Measurements from ENCODE around the gene BTN3A1. TPM values are rescaled to one million over a fixed set of nuclear protein-coding genes. Genes with fewer than 3 reads are reported as not detected.
"Not testable (repeated sequence)": the region's sequence is repeated elsewhere in the genome, so short reads cannot be mapped to it uniquely, and the experiment has no call there.

Gene BTN3A1
- total and polyA plus RNA-seq, 12 donors = 3.9 to 44.3 (median 8.6) TPM

GRCh38 chr6:26432627-26433201 is 30.6 kb downstream of the BTN3A1 start:
- ATAC-seq (peak in 4 of 8 donors; percentile 38 to 67 (median 44)), DNase-seq (peak in 1 of 2 donors; percentile 15)
- Histone ChIP-seq H3K27ac (peak overlapping the region in 1 of 10 donors; percentile 21), H3K4me3 (no peak overlapping the region), H3K4me1 (peaks cover 0 to 20% (median 0%) of the 10 kb centered on the region in 9 donors), H3K27me3 (no peaks in the 10 kb centered on the region), H3K36me3 (peaks cover 0 to 34% (median 0%) of the 10 kb centered on the region in 9 donors), H3K9me3 (peaks cover 0 to 19% (median 3%) of the 10 kb centered on the region in 11 donors)
- intact Hi-C loops (cut with DNase I) = no loop called here
- no peak for TF ChIP-seq CTCF (IDR thresholded peaks at IDR 0.05)
- 78 to 80% methylated on average over 5 of the region's 5 CpGs for WGBS, 2 donors

DNA sequence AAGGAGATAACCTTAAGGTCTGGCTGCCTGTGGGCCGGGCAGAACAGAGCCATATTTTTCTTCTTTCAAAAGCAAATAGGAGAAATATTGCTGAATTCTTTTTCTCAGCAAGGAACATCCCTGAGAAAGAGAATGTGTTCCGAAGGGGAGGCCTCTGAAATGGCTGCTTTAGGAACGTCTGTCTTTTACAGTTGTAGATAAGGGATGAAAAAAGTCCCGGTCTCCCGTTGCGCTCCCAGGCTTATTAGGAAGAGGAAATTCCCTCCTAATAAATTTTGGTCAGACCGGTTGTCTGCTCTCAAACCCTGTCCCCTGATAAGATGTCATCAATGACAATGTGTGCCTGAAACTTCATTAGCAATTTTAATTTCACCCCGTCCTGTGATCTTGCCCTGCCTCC is 31.6 kb downstream of the BTN3A1 start:
- Histone ChIP-seq H3K4me1 (peaks cover 0 to 20% (median 0%) of the 10 kb centered on the region in 9 donors), H3K9me3 (peaks cover 0 to 19% (median 3%) of the 10 kb centered on the region in 11 donors), H3K36me3 (peaks cover 0 to 26% (median 0%) of the 10 kb centered on the region in 9 donors)
- ATAC-seq; H3K27me3 ChIP-seq; intact Hi-C loops (cut with DNase I); H3K4me3 ChIP-seq; DNase-seq; H3K27ac ChIP-seq: not testable (repeated sequence)
- 93 to 94% methylated on average over 8 of the region's 8 CpGs for WGBS, 2 donors

- Histone ChIP-seq H3K4me3 (no peak overlapping the region), H3K36me3 (peaks cover 0 to 10% (median 0%) of the 10 kb centered on the region in 9 donors), H3K27ac (no peak overlapping the region), H3K4me1 (peaks cover 0 to 18% (median 6%) of the 10 kb centered on the region in 9 donors), H3K9me3 (peaks cover 0 to 19% (median 3%) of the 10 kb centered on the region in 11 donors), H3K27me3 (no peaks in the 10 kb centered on the region)
- intact Hi-C loops (cut with DNase I) = no loop called here
- DNase-seq (no peak), ATAC-seq (no peak)
- TF ChIP-seq CTCF (IDR thresholded peaks at IDR 0.05) = no peak
- WGBS, 2 donors = 97 to 98% methylated on average over 4 of the region's 4 CpGs
These were observed 33.9 kb downstream of the BTN3A1 start for GRCh38 chr6:26436018-26436417.

- ATAC-seq (no peak), DNase-seq (no peak)
- Histone ChIP-seq H3K36me3 (no peaks in the 10 kb centered on the region), H3K9me3 (peaks cover 0 to 19% (median 3%) of the 10 kb centered on the region in 11 donors), H3K27ac (no peak overlapping the region), H3K27me3 (no peaks in the 10 kb centered on the region), H3K4me3 (no peak overlapping the region), H3K4me1 (peaks cover 0 to 26% (median 16%) of the 10 kb centered on the region in 9 donors)
- no peak for TF ChIP-seq CTCF (IDR thresholded peaks at IDR 0.05)
- 78 to 91% methylated on average over 1 of the region's 1 CpG for WGBS, 2 donors
- intact Hi-C loops (cut with DNase I) = no loop called here
These were observed 35.5 kb downstream of the BTN3A1 start for GRCh38 chr6:26437550-26437949.

- Histone ChIP-seq H3K36me3 (no peaks in the 10 kb centered on the region), H3K27ac (no peak overlapping the region), H3K4me1 (peaks cover 0 to 27% (median 16%) of the 10 kb centered on the region in 9 donors), H3K4me3 (no peak overlapping the region), H3K9me3 (peaks cover 0 to 18% (median 3%) of the 10 kb centered on the region in 11 donors), H3K27me3 (no peaks in the 10 kb centered on the region)
- WGBS, 2 donors = 95 to 97% methylated on average over 1 of the region's 1 CpG
- DNase-seq (no peak), ATAC-seq (no peak)
- no peak for TF ChIP-seq CTCF (IDR thresholded peaks at IDR 0.05)
- intact Hi-C loops (cut with DNase I) = no loop called here
These were observed 35.9 kb downstream of the BTN3A1 start for GRCh38 chr6:26438000-26438399.

Measured in heart right ventricle (tissue), 16 donors.